NCI-H146 treated with DMSO at 0.1 percent for 48 hours (cell line): ENCODE results near the gene ENOX2.
"Not testable (repeated sequence)": the region's sequence is repeated elsewhere in the genome, so short reads cannot be mapped to it uniquely, and the experiment has no call there.

Experiments
- DNase-seq: peaks from one replicate; lab custom pipeline; 2025; ENCODE audit not compliant: unreplicated experiment; lab: John Stamatoyannopoulos, UW

The ENOX2 gene

GRCh38 chrX:130769835-130770234 is 133.2 kb downstream of the ENOX2 start:
- DNase-seq, result no peak

GRCh38 chrX:130758072-130758471 is 144.9 kb downstream of the ENOX2 start:
- no peak for DNase-seq

- no peak for DNase-seq
These were observed 146.8 kb downstream of the ENOX2 start for GRCh38 chrX:130756233-130756632.

- no peak for DNase-seq
These were observed 148.7 kb downstream of the ENOX2 start for GRCh38 chrX:130754353-130754752.

GRCh38 chrX:130746709-130747342 is 156.2 kb downstream of the ENOX2 start:
- no peak for DNase-seq

GRCh38 chrX:130746077-130746476 is 156.9 kb downstream of the ENOX2 start:
- no peak for DNase-seq

- no peak for DNase-seq
These were observed 161.4 kb downstream of the ENOX2 start for GRCh38 chrX:130741584-130741983.

GRCh38 chrX:130741151-130741550 is 161.9 kb downstream of the ENOX2 start:
- DNase-seq, result no peak

GRCh38 chrX:130738638-130739195 is 164.3 kb downstream of the ENOX2 start:
- no peak for DNase-seq

- DNase-seq, result no peak
These were observed 168.3 kb downstream of the ENOX2 start for GRCh38 chrX:130734713-130735112.

GRCh38 chrX:130728208-130728607 is 174.8 kb downstream of the ENOX2 start:
- DNase-seq, result no peak

- DNase-seq, result no peak
These were observed 176.3 kb downstream of the ENOX2 start for GRCh38 chrX:130726661-130727060.

- DNase-seq, result no peak
These were observed 177.5 kb downstream of the ENOX2 start for GRCh38 chrX:130725519-130725918.

GRCh38 chrX:130719413-130719812 is 183.6 kb downstream of the ENOX2 start:
- DNase-seq, result no peak

GRCh38 chrX:130718137-130718536 is 184.9 kb downstream of the ENOX2 start:
- DNase-seq, result no peak

- no peak for DNase-seq
These were observed 186.1 kb downstream of the ENOX2 start for GRCh38 chrX:130716781-130717413.

- DNase-seq, result no peak
These were observed 186.7 kb downstream of the ENOX2 start for GRCh38 chrX:130716346-130716745.

GRCh38 chrX:130715299-130715698 is 187.7 kb downstream of the ENOX2 start:
- no peak for DNase-seq

GRCh38 chrX:130714665-130715064 is 188.3 kb downstream of the ENOX2 start:
- no peak for DNase-seq

GRCh38 chrX:130714135-130714534 is 188.9 kb downstream of the ENOX2 start:
- DNase-seq, result no peak

GRCh38 chrX:130709178-130709577 is 193.8 kb downstream of the ENOX2 start:
- not testable (repeated sequence) for DNase-seq

- no peak for DNase-seq
These were observed 197.4 kb downstream of the ENOX2 start for GRCh38 chrX:130705591-130705990.
